ENCODE data around the gene PROC. TPM values are rescaled to one million over a fixed set of nuclear protein-coding genes. Genes with fewer than 3 reads are reported as not detected.
"Not testable (repeated sequence)": the region's sequence is repeated elsewhere in the genome, so short reads cannot be mapped to it uniquely, and the experiment has no call there.

Gene PROC
- polyA plus RNA-seq, 3 donors = 0.12 to 0.22 TPM; not detected in 1

DNA sequence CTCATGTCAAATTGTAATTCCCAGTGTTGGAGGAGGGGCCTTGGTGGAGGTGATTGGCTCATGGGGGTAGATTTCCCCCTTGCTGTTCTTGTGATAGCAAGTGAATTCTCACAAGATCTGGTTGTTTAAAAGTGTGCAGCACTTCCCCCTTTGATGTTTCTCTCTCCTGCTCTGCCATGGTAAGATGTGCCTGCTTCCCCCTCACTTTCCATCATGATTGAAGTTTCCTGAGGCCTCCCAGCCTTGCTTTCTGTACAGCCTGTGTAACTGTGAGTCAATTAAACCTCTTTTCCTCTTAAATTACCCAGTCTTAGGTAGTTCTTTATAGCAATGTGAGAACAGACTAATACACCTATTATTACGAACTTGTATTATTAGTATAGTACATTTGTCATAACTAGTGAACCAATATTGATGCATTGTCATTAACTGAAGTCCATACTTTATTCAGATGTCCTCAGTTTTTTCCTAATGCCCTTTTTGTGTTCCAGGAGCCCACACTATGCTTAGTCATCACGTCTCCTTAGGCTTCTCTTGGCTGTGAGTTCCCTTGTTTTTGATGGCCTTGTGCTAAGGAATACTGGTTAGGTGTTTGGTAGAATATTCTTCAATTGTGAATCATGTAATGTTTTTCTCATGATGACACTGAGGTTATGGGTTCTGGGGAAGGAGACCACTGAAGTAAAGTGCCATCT, 25.9 kb upstream of the PROC start:
- H3K27ac ChIP-seq (ENCODE audit: low read depth, low read length) = no peak overlapping the region
- whole genome bisulfite sequencing, 3 donors = 89 to 93% (median 92%) methylated on average over 2 of the region's 2 CpGs

DNA sequence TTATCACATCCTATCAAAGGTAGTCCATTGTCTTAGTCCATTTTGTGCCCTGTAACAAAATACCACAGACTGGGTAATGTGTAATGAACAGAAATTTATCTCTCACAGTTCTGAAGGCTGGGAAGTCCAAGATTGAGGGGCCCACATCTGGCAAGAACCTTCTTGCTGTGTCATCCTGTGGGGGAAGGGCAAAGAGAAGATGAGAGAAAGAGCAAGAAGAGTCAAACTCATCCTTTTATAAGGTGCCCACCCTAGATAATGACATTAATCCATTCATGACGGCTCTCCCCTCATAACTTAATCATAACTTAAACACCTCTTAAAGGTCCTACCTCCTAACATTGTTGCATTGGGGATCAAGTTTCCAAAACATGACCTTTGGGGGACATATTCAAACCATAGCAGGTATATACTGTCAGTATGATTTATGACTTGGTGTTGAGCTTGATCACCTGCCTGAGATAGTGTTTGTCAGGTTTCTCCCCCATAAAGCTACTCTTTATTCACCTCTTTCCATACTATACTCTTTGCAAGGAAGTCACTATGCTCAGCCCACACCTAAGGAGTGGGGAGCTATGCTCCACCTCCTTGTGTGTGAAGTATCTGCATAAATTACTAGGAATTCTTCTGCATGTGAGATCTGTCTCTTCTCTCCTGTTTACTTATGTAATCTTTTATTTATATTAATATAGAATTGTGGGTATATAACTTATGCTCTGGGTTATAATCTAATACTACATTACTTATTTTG, 25.2 kb upstream of the PROC start:
- WGBS, 3 donors = 94 to 100% (median 100%) methylated on average over 1 of the region's 1 CpG

DNA sequence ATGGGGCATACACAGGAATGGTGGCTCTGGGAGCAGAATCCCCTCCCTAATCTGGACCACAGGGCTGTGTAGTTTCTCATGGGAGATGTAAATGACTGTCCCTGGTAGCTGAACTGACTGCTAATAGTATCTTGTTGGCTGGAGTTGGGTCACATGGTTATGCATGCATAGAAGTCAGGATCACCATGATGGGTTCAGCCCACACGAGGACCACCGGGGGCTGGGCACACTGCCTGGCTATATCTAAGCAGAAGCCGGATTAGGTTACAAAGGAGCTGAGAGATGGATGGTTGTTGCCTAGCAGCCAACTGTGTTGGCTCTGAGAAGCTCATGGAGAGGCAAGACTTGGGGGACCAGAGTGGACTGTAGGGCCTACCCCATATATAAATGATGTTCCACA, 23.7 kb upstream of the PROC start:
- H3K27ac ChIP-seq (ENCODE audit: low read depth, low read length) = no peak overlapping the region
- 54 to 81% (median 68%) methylated on average over 3 of the region's 3 CpGs for WGBS, 3 donors

More for the DNA sequence above, 25.2 kb upstream of the PROC start:
- no peak overlapping the region for H3K27ac ChIP-seq (ENCODE audit: low read depth, low read length)

DNA sequence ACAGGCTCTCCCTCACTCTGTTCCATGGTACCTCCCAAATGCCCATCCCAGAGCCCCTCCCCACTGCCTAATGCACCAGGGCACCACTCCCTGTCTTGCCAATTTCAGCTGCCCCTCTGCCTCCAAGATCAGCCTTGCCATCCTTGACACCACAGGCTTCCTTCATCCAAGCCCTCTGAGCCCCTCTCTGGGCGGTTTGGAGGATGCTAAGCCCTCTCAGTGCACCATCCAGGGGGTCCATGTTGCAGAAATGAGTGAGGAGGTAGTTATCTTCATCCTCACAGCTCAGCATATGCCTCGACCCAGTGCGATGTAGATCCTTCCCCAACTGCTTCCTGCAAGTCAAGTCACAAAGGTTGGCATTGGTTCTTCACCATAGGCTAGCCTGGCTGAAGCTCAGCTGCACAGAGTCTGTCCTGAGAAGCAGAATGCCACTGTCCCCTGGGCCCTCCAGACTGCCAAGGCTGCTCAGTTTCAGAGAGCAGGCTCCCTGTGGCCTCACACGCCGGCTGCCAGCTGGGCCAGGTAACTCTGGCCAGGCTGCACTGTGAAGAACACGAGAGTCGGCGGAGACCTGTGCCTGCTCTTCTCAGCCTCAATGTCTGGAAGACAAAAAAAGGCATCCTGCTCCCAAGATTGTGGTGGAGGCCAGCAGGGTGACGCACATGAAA, 20.5 kb upstream of the PROC start:
- 84 to 94% (median 93%) methylated on average over 9 of the region's 9 CpGs for WGBS, 3 donors
- no peak overlapping the region for H3K27ac ChIP-seq (ENCODE audit: low read depth, low read length)

DNA sequence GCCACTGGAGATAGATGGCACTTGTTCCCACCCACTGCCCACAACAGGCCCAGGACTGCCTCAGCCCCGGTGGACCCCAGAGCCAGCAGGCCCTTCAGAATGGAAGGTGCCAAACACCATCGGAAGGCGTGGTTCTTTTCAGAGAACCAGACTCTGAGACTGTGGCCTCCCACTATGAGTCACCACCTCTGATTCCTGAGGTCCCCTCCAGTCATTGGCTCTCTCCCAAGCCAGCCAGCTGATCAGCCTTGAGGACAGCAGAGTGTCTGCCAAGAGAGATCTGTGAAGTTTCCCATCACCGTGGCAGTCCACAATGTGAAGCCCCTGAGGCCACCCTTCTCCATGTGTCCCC, 20.0 kb upstream of the PROC start:
- no peak overlapping the region for H3K27ac ChIP-seq (ENCODE audit: low read depth, low read length)
- WGBS, 3 donors = 17 to 22% (median 21%) methylated on average over 4 of the region's 4 CpGs

DNA sequence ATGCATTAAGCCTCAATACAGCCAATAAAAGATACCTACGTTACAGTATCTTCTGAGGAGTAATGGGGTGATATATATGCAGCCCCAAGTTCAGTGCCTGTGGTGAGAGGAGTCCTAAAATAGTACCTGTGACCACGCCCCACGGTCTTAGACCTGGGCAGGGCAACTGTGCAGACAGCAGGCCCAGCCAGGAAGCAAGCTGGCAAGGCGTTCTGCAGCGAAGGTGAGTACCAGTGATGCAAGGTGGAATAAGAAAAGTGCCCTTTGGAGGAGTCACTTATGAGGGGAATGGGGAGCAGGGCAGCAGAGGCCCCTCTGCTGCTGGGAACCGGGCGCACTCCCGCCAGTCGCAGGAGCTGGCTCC, 17.7 kb upstream of the PROC start:
- H3K27ac ChIP-seq (ENCODE audit: low read depth, low read length) = no peak overlapping the region
- WGBS, 3 donors = 74 to 90% (median 90%) methylated on average over 9 of the region's 9 CpGs

DNA sequence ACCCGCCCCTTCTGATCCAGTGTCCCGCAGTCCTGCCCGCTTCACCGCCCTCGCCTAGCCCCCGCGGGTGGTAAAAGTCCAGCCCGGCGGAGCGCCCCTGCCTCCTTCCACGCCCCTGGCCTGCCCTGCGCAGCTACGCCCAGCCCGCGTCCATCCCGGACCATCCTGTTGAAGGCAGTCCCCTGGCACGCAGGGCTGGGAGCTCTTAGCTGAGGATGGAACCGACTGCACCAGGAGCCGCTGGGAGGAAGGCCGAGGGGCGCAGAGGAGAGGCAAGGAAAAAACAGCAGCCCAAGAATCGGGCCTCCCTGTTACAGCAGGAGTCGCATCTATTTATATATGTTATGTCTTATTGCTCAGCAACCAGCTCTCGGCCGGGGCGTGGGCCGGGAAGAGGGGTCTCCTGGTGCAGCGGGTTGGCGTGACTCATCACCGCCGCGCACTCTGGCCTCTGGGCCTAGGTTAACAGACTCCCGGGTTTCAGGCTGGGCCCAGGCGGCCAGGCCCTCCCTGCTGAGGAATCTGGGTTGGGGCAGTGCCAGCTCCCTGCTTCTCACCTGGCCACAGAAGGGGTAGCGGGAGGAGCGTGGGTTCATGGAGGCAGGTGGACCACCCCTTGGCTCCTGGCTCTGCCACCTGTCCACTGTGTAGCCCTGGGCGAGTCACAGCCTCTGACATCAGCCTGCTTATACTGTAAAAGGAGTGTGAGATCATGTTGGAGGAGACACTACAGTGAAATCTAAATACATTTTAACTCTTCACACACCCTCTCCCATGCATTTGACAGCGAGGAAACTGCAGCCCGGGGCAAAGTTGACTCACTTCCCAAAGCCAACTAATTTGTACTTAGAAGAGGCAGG, 17.1 kb upstream of the PROC start:
- no peak overlapping the region for H3K27ac ChIP-seq (ENCODE audit: low read depth, low read length)
- WGBS, 3 donors = 66 to 73% (median 69%) methylated on average over 39 of the region's 39 CpGs

DNA sequence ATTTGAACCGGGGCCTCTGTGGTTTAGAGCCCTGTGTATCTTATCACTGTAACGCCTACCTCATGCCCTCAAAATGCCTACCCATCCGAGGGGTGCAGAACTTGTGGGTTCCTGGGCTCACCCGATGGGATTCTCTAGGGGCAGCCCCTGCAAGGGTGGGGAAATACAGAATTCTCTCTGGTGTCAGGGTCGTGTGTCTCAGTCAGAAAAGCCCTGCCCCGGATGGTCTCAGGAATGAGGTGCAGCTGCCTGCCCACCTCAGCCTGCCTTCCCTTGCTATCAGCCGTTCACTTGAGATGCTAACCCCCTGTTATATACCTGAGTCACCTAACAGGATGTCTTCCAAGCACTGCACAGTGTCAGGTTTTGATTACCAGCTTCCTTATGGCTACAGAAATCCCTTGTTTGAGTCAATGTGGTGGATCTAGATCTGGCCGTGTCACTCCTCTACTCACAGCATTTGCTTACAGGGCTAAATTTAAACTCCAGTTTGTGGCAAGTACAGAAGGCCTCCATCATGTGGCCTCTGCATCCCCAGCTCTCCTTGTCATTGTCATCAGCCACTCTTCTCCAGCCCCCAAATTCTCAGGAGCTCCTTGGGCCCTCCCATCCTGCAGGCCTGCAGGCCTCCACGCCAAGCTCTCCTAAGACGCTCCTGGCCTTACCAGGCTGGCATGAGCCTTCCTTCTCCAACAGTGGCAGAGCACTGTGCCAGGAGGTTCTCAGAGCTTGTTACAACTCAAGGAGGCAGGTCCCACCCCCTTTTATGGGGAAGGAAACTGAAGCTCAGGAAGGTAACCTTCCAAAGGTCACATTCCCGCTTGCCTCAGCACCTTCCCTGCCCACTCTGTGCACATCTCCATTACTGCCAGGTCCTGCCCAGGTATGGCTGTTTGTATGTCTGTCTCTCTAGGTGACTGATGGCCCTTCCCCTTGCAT, 16.2 kb upstream of the PROC start:
- H3K27ac ChIP-seq (ENCODE audit: low read depth, low read length) = no peak overlapping the region
- 79 to 84% (median 84%) methylated on average over 11 of the region's 11 CpGs for WGBS, 3 donors

DNA sequence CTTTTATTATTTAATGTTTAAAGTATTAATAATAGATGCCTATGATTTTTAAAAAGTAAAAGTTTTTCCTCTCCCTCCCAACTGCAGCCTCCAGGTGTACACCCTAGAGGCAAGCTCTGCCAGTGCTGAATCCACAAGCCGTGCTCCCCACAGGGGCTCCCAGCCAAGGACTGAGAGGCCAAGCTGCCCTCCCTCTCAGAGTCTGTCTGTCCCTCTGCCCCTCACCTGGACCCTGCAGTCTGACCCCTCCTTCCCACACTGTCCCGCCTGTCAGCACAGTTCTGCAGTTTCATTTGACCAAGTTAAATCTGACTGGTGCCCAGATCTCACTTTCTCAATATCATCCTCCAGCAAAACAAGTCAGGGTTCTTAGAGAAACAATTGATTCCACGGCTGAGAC, 14.8 kb upstream of the PROC start:
- H3K27ac ChIP-seq (ENCODE audit: low read depth, low read length) = no peak overlapping the region
- WGBS, 3 donors = 67 to 91% (median 83%) methylated on average over 3 of the region's 3 CpGs

DNA sequence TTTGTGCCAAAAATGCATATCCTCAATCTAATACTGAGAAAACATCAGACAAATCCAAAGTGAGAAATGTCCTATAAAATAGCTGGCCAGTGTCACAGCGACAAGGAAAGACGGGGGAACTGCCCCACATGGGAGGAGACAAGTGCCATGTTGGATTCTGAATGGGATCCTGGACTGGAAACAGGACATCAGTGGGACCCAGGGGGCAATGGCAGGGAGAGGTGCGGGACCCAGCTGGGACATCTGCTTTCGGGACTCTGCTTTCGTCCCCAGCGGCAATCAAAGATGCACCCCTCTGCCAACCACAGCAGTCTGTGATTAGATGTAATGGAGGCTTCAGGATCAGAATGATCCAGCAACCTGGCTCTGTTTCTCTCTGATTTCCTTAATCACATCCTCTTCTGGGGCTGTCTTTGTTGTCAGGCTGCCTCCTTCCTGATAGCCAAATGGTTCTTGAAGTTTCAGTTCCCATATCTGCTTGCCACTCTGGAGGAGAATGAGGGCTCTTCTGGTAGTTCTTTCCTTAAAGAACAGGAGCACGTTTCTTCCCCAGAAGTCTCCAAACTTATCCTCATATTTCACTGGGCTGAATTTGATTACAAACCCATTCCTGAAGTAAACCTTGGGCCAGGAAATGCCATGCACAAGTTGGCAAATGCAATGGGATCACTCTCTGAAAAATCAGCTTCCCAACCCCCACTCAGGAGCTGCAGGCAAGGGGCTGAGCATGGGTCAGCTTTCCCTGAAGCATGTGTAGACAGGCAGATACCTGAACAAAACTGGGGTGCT, 13.6 kb upstream of the PROC start:
- H3K27ac ChIP-seq (ENCODE audit: low read depth, low read length) = no peak overlapping the region
- 85 to 89% (median 87%) methylated on average over 7 of the region's 7 CpGs for WGBS, 3 donors

DNA sequence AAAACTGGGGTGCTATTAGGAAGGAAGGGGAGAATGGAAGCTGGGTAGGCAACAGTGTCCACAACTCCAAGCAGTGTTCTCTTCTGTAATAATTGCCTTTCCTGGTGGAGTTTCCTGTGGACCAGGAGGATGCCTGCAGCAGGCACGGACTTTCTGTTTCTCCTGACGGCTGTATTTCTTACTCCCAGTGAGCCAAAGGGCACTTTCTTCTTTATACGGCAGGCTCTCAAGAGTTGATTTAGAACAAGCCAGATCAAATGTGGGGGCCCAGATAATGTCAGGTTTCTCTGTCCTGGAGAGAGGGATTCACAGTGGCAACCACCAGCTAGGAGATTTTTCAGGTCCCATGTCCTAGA, 13.0 kb upstream of the PROC start:
- 42 to 66% (median 64%) methylated on average over 3 of the region's 3 CpGs for WGBS, 3 donors
- H3K27ac ChIP-seq (ENCODE audit: low read depth, low read length) = no peak overlapping the region

DNA sequence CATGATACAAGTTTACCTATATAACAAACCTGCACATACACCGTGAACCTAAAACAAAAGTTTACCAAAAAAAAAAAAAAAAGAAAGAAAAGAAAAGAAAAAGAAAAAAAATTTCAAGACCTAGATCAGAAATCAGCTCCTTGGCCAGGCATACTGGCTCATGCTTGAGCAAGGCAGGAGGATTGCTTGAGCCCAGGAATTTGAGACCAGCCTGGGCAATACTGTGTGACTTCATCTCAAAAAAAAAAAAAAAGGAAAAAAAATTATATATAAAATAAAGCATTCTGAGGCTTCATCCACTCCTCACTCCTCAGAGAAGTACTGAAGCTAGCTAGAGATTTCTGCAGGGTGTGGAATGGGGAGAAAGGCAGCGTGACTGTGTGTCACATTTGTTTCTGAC, 11.8 kb upstream of the PROC start:
- WGBS, 3 donors = 94 to 98% (median 96%) methylated on average over 2 of the region's 2 CpGs
- no peak overlapping the region for H3K27ac ChIP-seq (ENCODE audit: low read depth, low read length)

DNA sequence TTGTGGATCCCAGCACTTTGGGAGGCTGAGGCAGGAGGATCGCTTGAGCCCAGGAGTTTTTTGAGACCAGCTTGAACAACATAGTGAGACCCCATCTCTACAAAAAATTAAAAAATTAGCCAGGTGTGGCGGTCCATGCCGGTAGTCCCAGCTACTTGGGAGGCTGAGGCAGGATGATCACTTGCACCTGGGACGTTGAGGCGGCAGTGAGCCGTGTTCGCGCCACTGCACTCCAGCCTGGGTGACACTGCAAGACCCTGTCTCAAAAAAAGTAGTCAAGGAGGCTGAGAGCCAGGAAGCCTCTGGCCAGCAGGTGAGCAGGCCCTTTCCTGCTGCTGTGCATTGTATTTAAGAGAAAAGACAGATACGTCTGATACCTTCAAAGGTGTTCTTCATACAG, 11.1 kb upstream of the PROC start:
- WGBS, 3 donors = 93 to 98% (median 94%) methylated on average over 9 of the region's 9 CpGs

DNA sequence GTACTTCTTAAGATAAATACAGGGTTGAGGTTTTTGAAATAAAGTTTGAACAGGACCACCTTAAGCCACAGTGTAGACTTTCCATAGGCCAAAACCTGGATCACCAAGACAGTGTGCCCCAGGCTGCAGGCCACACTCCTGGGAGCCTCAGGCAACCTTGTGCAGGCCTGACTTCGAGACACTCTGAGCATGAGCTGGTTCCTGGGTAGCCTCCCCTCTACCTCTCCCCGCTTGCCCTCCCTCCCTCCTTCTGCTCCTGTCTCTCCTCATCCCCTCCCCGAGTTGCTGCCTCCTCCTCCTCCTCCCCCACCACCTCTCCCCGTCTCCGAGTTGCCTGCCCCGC, 10.6 kb upstream of the PROC start:
- 2 to 5% (median 2%) methylated on average over 5 to 6 of the region's 6 CpGs for WGBS, 3 donors
- H3K27ac ChIP-seq (ENCODE audit: low read depth, low read length) = no peak overlapping the region

More for the DNA sequence above, 11.1 kb upstream of the PROC start:
- H3K27ac ChIP-seq (ENCODE audit: low read depth, low read length) = no peak overlapping the region

DNA sequence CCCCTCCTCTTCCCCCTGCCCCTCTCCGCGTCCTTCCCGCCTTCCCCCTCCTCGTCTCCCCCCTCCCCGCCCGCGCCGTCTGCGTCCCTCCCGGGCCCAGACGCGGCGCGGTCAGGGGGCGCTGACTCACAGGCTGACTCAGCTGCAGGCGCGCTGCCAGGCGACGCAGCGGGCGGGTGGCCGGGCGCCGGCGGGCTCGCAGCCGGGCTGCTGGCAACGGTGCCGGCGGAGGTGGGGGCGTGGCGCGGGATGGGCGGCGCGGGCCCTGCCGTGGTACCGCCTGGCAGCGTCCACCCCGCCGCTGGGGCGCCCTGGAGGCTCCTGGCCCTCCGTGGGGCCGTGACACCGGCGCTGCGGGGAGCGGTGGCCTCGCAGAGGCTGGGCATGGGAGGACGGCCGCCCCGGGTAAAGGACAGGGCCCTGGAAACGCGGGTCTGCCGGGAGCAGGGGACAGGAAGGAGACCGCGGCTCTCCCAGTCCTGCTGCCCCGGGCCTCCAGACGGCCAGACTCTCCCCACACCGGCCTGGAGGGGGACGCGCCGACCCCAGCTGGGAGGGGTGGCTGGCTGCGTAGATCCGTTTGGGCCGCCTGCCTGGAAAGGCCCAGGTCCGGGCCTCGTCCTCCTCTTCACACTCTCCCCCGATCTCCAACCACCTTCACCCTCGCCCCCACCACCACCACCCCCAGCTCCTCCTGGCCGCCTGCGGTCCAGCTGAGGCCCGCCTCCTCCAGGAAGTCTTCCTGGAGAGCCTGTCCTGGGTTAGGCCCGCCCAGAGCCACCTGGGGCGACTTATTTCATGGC, 10.0 kb upstream of the PROC start:
- 6 to 14% (median 7%) methylated on average over 29 to 75 of the region's 75 CpGs for WGBS, 3 donors
- H3K27ac ChIP-seq (ENCODE audit: low read depth, low read length) = peak overlapping the region; percentile 11

DNA sequence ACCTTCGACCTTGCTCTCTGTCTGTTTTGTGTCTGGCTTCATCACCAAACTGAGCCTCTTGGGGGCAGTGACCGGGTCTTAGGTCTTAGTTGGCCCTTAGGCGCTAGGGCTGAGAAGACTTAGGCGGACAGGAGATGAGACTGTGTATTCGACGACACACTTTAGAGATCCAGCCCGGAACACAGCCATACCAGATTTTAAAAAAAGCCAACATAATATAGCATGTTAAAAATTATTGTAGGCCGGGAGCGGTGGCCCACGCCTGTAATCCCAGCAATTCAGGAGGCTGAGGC, 9.5 kb upstream of the PROC start:
- peak overlapping the region; percentile 11 for H3K27ac ChIP-seq (ENCODE audit: low read depth, low read length)
- WGBS, 3 donors = 82 to 89% (median 85%) methylated on average over 10 of the region's 10 CpGs

DNA sequence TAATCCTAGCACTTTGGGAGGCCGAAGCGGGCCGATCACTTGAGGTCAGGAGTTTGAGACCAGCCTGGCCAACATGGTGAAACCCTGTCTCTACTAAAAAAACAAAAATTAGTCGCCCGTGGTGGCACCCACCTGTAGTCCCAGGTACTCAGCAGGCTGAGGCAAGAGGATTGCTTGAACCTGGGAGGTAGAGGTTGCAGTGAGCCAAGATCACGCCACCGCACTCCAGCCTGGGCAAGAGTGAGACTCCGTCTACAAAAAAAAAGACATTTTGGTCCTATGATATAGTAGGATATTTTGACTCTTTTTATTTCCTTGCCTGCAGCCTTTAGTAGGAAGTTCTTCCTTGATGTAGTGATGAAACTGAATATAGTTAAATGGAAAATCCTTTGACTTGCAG, 8.5 kb upstream of the PROC start:
- 96 to 97% (median 97%) methylated on average over 8 of the region's 8 CpGs for WGBS, 3 donors
- not testable (repeated sequence) for H3K27ac ChIP-seq (ENCODE audit: low read depth, low read length)
